Thyroid gland (tissue), 4 donors: Measurements from ENCODE around the gene PLD4.

ENCODE experiments used
- CTCF ChIP-seq, 6 experiments: fragments of 200-600 bp in 3 of 6; fragments of 450-650 bp in 3 of 6; sonication (generic) in 3 of 6; IDR thresholded peaks; one replicate each; pipeline ENCODE4 v1.5.1; 2016 to 2019; ENCODE audit warnings: antibody characterized with exemption in 6 of 6, mild to moderate bottlenecking in 2 of 6, inconsistent platforms in 1 of 6, moderate library complexity in 1 of 6
- POLR2A ChIP-seq, 2 donors: fragments of 450-650 bp; IDR thresholded peaks; one replicate each; pipeline ENCODE4 v1.6.1; 2017; ENCODE audit warnings: antibody characterized with exemption in 2 of 2, mild to moderate bottlenecking in 2 of 2, moderate library complexity in 1 of 2

- TF ChIP-seq CTCF (IDR thresholded peaks at IDR 0.05), result no peak
- no peak for TF ChIP-seq POLR2A (IDR thresholded peaks at IDR 0.05)
Observed at GRCh38 chr14:104931304-104931770, 6.7 kb downstream of the PLD4 start.
